ENCODE data around the gene SFRP5. TPM values are rescaled to one million over a fixed set of nuclear protein-coding genes. Genes with fewer than 3 reads are reported as not detected.

SFRP5 gene
- total and polyA plus RNA-seq, 2 of the 4 experiments (the other 2 are of a cell fraction) = not detected

DNA sequence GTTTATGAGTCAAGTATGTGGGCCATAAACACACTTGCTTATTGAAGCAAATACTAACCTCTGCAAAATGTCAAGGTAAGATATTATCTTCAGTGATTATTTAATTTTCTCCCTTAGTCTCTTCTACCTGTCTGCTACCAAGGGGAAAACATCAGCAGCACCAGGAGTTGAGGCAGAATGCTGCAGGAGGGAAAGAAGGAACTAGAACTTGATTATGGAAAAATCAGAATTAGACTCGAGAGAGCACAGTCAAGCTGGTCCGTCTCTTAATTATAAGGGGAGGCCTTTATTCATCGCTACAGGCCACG, 39.8 kb downstream of the SFRP5 start:
- H3K9me3 ChIP-seq (ENCODE audit: control insufficient read depth, insufficient read depth, low read length) = no peaks in the 10 kb centered on the region
- intact Hi-C loops (cut with micrococcal nuclease) (loop anchor here (5.0 kb wide), 1 partner anchor 160 kb away; the partner anchor contains the start of gene ANKRD2), in situ Hi-C loops (cut with MboI; ENCODE audit: low sequenced_read_pairs) (loop anchor here (5.0 to 10.0 kb wide), 2 partner anchors 55 to 157 kb away; partner anchors contain the start of gene ANKRD2), dilution Hi-C loops (cut with HindIII; ENCODE audit: low sequenced_read_pairs, unreplicated experiment) (no loop called here)
- DNase-seq = no peak
- no peak overlapping the region for H2BK15ac ChIP-seq (ENCODE audit: low read depth, low read length)
- no peak overlapping the region for H4K91ac ChIP-seq (ENCODE audit: insufficient read depth, low read depth, low read length)
- H3K14ac ChIP-seq (replicated peaks; ENCODE audit: low read depth, low read length) = no peak overlapping the region
- H2BK120ac ChIP-seq (ENCODE audit: low read depth, low read length) = no peak overlapping the region
- WGBS, 2 experiments (ENCODE audit: extremely low coverage in 2 of 2, insufficient read length in 1 of 2) = no CpG with 5 or more reads among the region's 4 CpGs
- H4K5ac ChIP-seq (ENCODE audit: low read depth, low read length) = no peak overlapping the region
- CTCF ChIA-PET = interaction anchor here (1.1 to 3.6 kb wide), 3 partner anchors 23 to 40 kb away, joined by 3 to 17 read pairs (median 7); no protein-coding TSS in a partner anchor
- no peak overlapping the region for H3K18ac ChIP-seq (ENCODE audit: low read depth, low read length)
- 0 out of 4 replicates have a peak, but pooled peaks cover 0 to 3% of the 10 kb centered on the region in 2 experiments for H3K79me1 ChIP-seq (ENCODE audit: low read depth in 1 of 2, low read length in 2 of 2)
- H3K4me2 ChIP-seq (ENCODE audit: low read depth, low read length) = no peak overlapping the region
- no TSS peak for BruUV-seq (replicated peaks)
- H3K4ac ChIP-seq (ENCODE audit: low read depth, low read length) = no peak overlapping the region
- H2BK5ac ChIP-seq (ENCODE audit: low read depth, low read length, poor library complexity, severe bottlenecking) = no peak overlapping the region
- H4K8ac ChIP-seq (ENCODE audit: low read depth in 2 of 2, low read length in 2 of 2) = no peak overlapping the region
- POLR2A ChIA-PET (ENCODE audit: unreplicated experiment) = no interaction called here
- H2AK5ac ChIP-seq (ENCODE audit: low read depth, low read length) = no peak overlapping the region
- no peaks in the 10 kb centered on the region for H3K27me3 ChIP-seq (ENCODE audit: control insufficient read depth, insufficient read depth, low read length)
- no peak overlapping the region for H2BK20ac ChIP-seq (ENCODE audit: low read depth, low read length)
- no peaks in the 10 kb centered on the region for H4K20me1 ChIP-seq (ENCODE audit: insufficient read depth, low read length)
- H3K56ac ChIP-seq (ENCODE audit: extremely low read depth, insufficient read depth, low read length) = no peak overlapping the region
- no peak overlapping the region for H3K23ac ChIP-seq (ENCODE audit: low read depth, low read length)
- no peak overlapping the region for H2AK9ac ChIP-seq (replicated peaks; ENCODE audit: low read depth, low read length, poor library complexity)
- H3K9me1 ChIP-seq (ENCODE audit: insufficient read depth, low read length) = peaks cover 3% of the 10 kb centered on the region; the same call in 1 of the 2 replicates
- TF ChIP-seq CHD1 (IDR thresholded peaks at IDR 0.05; ENCODE audit: low read depth, low read length) = no peak
- TF ChIP-seq, protein P1, sequence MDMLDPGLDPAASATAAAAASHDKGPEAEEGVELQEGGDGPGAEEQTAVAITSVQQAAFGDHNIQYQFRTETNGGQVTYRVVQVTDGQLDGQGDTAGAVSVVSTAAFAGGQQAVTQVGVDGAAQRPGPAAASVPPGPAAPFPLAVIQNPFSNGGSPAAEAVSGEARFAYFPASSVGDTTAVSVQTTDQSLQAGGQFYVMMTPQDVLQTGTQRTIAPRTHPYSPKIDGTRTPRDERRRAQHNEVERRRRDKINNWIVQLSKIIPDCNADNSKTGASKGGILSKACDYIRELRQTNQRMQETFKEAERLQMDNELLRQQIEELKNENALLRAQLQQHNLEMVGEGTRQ (IDR thresholded peaks at IDR 0.05; ENCODE audit: low read depth, low read length) = no peak
- 0 out of 2 replicates have a peak, but pooled peaks have one; percentile 0 for TF ChIP-seq POLR2A (IDR thresholded peaks at IDR 0.05; ENCODE audit: low read depth, low read length)
- H3K9ac ChIP-seq (ENCODE audit: low read depth, low read length) = no peak overlapping the region
- no peak for ATAC-seq (ENCODE audit: low read depth)
- peaks cover 2% of the 10 kb centered on the region; the same call in 1 of the 2 replicates for H3K4me1 ChIP-seq (ENCODE audit: control insufficient read depth, insufficient read depth, low read length)
- H3K27ac ChIP-seq (ENCODE audit: insufficient read depth, low read length) = no peak overlapping the region
- no peak overlapping the region for H3K4me3 ChIP-seq (ENCODE audit: insufficient read depth, low read depth, low read length)
- H3K36me3 ChIP-seq (ENCODE audit: control insufficient read depth, insufficient read depth, low read length) = no peaks in the 10 kb centered on the region
- H2AFZ ChIP-seq (replicated peaks; ENCODE audit: low read length, poor library complexity) = no peak overlapping the region

Data from IMR-90 (cell line).